GM18511 (cell line): ENCODE data around the gene TTC39A.
A peak's percentile ranks its signal among the peaks of the same experiment; 100 is the strongest.
"Not testable (repeated sequence)": the region's sequence is repeated elsewhere in the genome, so short reads cannot be mapped to it uniquely, and the experiment has no call there.

ENCODE experiments used
- ATAC-seq: cut with Tn5 transposase; IDR thresholded peaks from one replicate; pipeline ENCODE4 v1.9.1; 2021; ENCODE audit warnings: mild to moderate bottlenecking, moderate library complexity; ENCODE audit not compliant: unreplicated experiment

TTC39A gene

GRCh38 chr1:51272916-51273315 lies 57.4 kb downstream of the TTC39A start:
- no peak for ATAC-seq

- no peak for ATAC-seq
These were observed 59.6 kb downstream of the TTC39A start for GRCh38 chr1:51270751-51271150.

- peak; percentile 34 for ATAC-seq
These were observed 61.7 kb downstream of the TTC39A start for GRCh38 chr1:51268634-51269033.

- no peak for ATAC-seq
These were observed 63.6 kb downstream of the TTC39A start for GRCh38 chr1:51266791-51267190.

GRCh38 chr1:51266181-51266580 lies 64.2 kb downstream of the TTC39A start:
- no peak for ATAC-seq

GRCh38 chr1:51265618-51266017 lies 64.7 kb downstream of the TTC39A start:
- ATAC-seq: no peak

GRCh38 chr1:51264451-51264850 lies 65.9 kb downstream of the TTC39A start:
- no peak for ATAC-seq

GRCh38 chr1:51263147-51263877 lies 67.0 kb downstream of the TTC39A start:
- ATAC-seq: no peak

GRCh38 chr1:51255331-51255730 lies 75.0 kb downstream of the TTC39A start:
- ATAC-seq: no peak

GRCh38 chr1:51253691-51254090 lies 76.7 kb downstream of the TTC39A start:
- ATAC-seq: no peak

GRCh38 chr1:51252366-51252765 lies 78.0 kb downstream of the TTC39A start:
- ATAC-seq: no peak

- not testable (repeated sequence) for ATAC-seq
These were observed 79.2 kb downstream of the TTC39A start for GRCh38 chr1:51251165-51251564.

GRCh38 chr1:51250729-51251128 lies 79.6 kb downstream of the TTC39A start:
- ATAC-seq: not testable (repeated sequence)

- ATAC-seq: no peak
These were observed 80.9 kb downstream of the TTC39A start for GRCh38 chr1:51249445-51249844.

- no peak for ATAC-seq
These were observed 82.9 kb downstream of the TTC39A start for GRCh38 chr1:51247499-51247898.

- ATAC-seq: peak; percentile 97
These were observed 83.3 kb downstream of the TTC39A start for GRCh38 chr1:51247022-51247421.

- ATAC-seq: no peak
These were observed 87.8 kb downstream of the TTC39A start for GRCh38 chr1:51242546-51242945.

- ATAC-seq: no peak
These were observed 89.2 kb downstream of the TTC39A start for GRCh38 chr1:51241119-51241518.

GRCh38 chr1:51240084-51240483 lies 90.3 kb downstream of the TTC39A start:
- no peak for ATAC-seq

GRCh38 chr1:51238034-51238403 lies 92.3 kb downstream of the TTC39A start:
- ATAC-seq: no peak

- ATAC-seq: no peak
These were observed 92.9 kb downstream of the TTC39A start for GRCh38 chr1:51237351-51238033.
